Fibroblast of skin of left quadriceps (primary cell): Measurements from ENCODE around the gene ARID5A.

Experiments used
- DNase-seq, 2 experiments: peaks; one replicate each; pipeline ENCODE4 v3.0.0-alpha.2; 2013; ENCODE audit warnings: low read depth in 2 of 2

ARID5A gene

GRCh38 chr2:96601382-96602292 is 65.1 kb downstream of the ARID5A start:
- DNase-seq: no peak
